WTC11 (cell line): Measurements from ENCODE around the gene KLK14. TPM values are rescaled to one million over a fixed set of nuclear protein-coding genes. Genes with fewer than 3 reads are reported as not detected.

Experiments
- ATAC-seq: fragments of 200-7000 bp; cut with Tn5 transposase; 2 replicates; pipeline ENCODE4 v1.10.0; 2021; ENCODE audit warnings: mild to moderate bottlenecking, moderate library complexity
- CTCF ChIA-PET: fragments of 300-600 bp; sonication (Branson Sonifier 250); formaldehyde crosslinking; loops from one replicate; lab custom pipeline; 2021; ENCODE audit warnings: antibody characterized with exemption; lab: Charles Lee
- POLR2A ChIA-PET: fragments of 350-600 bp; sonication (Branson Sonifier 250); formaldehyde crosslinking; loops from one replicate; lab custom pipeline; 2021; ENCODE audit warnings: antibody characterized with exemption; lab: Charles Lee
- DNase-seq: peaks from one replicate; pipeline ENCODE4 v3.0.0; 2021; ENCODE audit warnings: low spot score
- H3K27ac Mint-ChIP-seq: 2 replicates; pipeline ENCODE4 v1.8.0; 2021; ENCODE audit warnings: mixed read lengths
- H3K27me3 Mint-ChIP-seq: 2 replicates; pipeline ENCODE4 v1.8.0; 2021; ENCODE audit warnings: low read depth, mild to moderate bottlenecking, moderate library complexity, mixed read lengths
- H3K36me3 Mint-ChIP-seq: 2 replicates; pipeline ENCODE4 v1.8.0; 2021; ENCODE audit warnings: mixed read lengths
- H3K4me1 Mint-ChIP-seq: 2 replicates; pipeline ENCODE4 v1.8.0; 2022; ENCODE audit warnings: mixed read lengths
- H3K4me3 Mint-ChIP-seq: 2 replicates; pipeline ENCODE4 v1.8.0; 2021; ENCODE audit warnings: mild to moderate bottlenecking, moderate library complexity, mixed read lengths
- H3K9me3 Mint-ChIP-seq: 2 replicates; pipeline ENCODE4 v1.8.0; 2021; ENCODE audit warnings: mixed read lengths
- CBFB ChIP-seq: sonication (generic); formaldehyde crosslinking; IDR thresholded peaks from 2 replicates; pipeline ENCODE4 v1.8.1; 2022; ENCODE audit warnings: mild to moderate bottlenecking, low read depth, missing genetic modification reagents
- ETV6 ChIP-seq: sonication (generic); formaldehyde crosslinking; IDR thresholded peaks from 2 replicates; pipeline ENCODE4 v1.8.1; 2022; ENCODE audit warnings: mild to moderate bottlenecking, missing genetic modification reagents
- FOXP1 ChIP-seq: sonication (generic); formaldehyde crosslinking; IDR thresholded peaks from 2 replicates; pipeline ENCODE4 v1.8.0; 2022; ENCODE audit warnings: missing genetic modification reagents, mild to moderate bottlenecking, moderate library complexity, borderline replicate concordance
- IRF2 ChIP-seq: sonication (generic); formaldehyde crosslinking; IDR thresholded peaks from 2 replicates; pipeline ENCODE4 v1.8.0; 2022; ENCODE audit warnings: low read depth, missing genetic modification reagents, borderline replicate concordance
- KAT7 ChIP-seq: sonication (generic); formaldehyde crosslinking; IDR thresholded peaks from 2 replicates; pipeline ENCODE4 v1.8.1; 2023; ENCODE audit warnings: missing genetic modification reagents, mild to moderate bottlenecking, borderline replicate concordance
- MXD4 ChIP-seq: fragments of 250-450 bp; sonication (Bioruptor Pico); IDR thresholded peaks from 2 replicates; pipeline ENCODE4 v1.8.0; 2021; ENCODE audit warnings: mild to moderate bottlenecking, moderate library complexity, borderline replicate concordance
- MYBL2 ChIP-seq: sonication (generic); formaldehyde crosslinking; IDR thresholded peaks from 2 replicates; pipeline ENCODE4 v1.8.1; 2023; ENCODE audit warnings: mild to moderate bottlenecking, moderate library complexity, missing genetic modification reagents
- NR2C2 ChIP-seq: sonication (generic); formaldehyde crosslinking; IDR thresholded peaks from 2 replicates; pipeline ENCODE4 v1.8.0; 2022; ENCODE audit warnings: mild to moderate bottlenecking, missing genetic modification reagents
- SMAD3 ChIP-seq: sonication (generic); formaldehyde crosslinking; IDR thresholded peaks from 2 replicates; pipeline ENCODE4 v1.8.0; 2022; ENCODE audit warnings: missing genetic modification reagents, mild to moderate bottlenecking, borderline replicate concordance
- SOX15 ChIP-seq: fragments of 250-450 bp; sonication (Bioruptor Pico); IDR thresholded peaks from 2 replicates; pipeline ENCODE4 v1.9.0; 2021; ENCODE audit warnings: mild to moderate bottlenecking
- SP1 ChIP-seq: sonication (generic); formaldehyde crosslinking; conservative IDR thresholded peaks from 2 replicates; pipeline ENCODE4 v1.8.1; 2022; ENCODE audit warnings: missing genetic modification reagents
- STAT6 ChIP-seq: sonication (generic); formaldehyde crosslinking; conservative IDR thresholded peaks from 2 replicates; pipeline ENCODE4 v1.8.1; 2023; ENCODE audit warnings: mild to moderate bottlenecking, low read depth, missing genetic modification reagents, moderate library complexity
- TEAD1 ChIP-seq: sonication (generic); formaldehyde crosslinking; IDR thresholded peaks from 2 replicates; pipeline ENCODE4 v1.8.0; 2022; ENCODE audit warnings: mild to moderate bottlenecking, missing genetic modification reagents
- TEAD4 ChIP-seq: sonication (generic); formaldehyde crosslinking; IDR thresholded peaks from 2 replicates; pipeline ENCODE4 v1.8.0; 2022; ENCODE audit warnings: mild to moderate bottlenecking, missing genetic modification reagents
- ZNF219 ChIP-seq: sonication (generic); formaldehyde crosslinking; IDR thresholded peaks from 2 replicates; pipeline ENCODE4 v1.8.0; 2023; ENCODE audit warnings: missing genetic modification reagents, mild to moderate bottlenecking, borderline replicate concordance
- ZNF416 ChIP-seq: fragments of 250-450 bp; sonication (Bioruptor Pico); IDR thresholded peaks from 2 replicates; pipeline ENCODE4 v1.9.0; 2021; ENCODE audit warnings: mild to moderate bottlenecking, inconsistent platforms
- total RNA-seq: library from RNA; stranded (reverse); gene quantifications from 3 replicates; pipeline ENCODE4 v1.2.3, GENCODE V29; 2021
- TF ChIP-seq, protein P1 (sequence below): fragments of 200-600 bp; IDR thresholded peaks from 2 replicates; pipeline ENCODE4 v1.8.0; 2022; ENCODE audit warnings: antibody characterized with exemption
- TF ChIP-seq, protein P2 (sequence below): sonication (generic); formaldehyde crosslinking; IDR thresholded peaks from 2 replicates; pipeline ENCODE4 v1.8.0; 2022; ENCODE audit warnings: mild to moderate bottlenecking, missing genetic modification reagents
- TF ChIP-seq, protein P3 (sequence below): sonication (generic); formaldehyde crosslinking; IDR thresholded peaks from 2 replicates; pipeline ENCODE4 v1.8.0; 2022; ENCODE audit warnings: mild to moderate bottlenecking, missing genetic modification reagents

The KLK14 gene
- total RNA-seq, 1 experiment from 2014 or later = 1.1 TPM

DNA sequence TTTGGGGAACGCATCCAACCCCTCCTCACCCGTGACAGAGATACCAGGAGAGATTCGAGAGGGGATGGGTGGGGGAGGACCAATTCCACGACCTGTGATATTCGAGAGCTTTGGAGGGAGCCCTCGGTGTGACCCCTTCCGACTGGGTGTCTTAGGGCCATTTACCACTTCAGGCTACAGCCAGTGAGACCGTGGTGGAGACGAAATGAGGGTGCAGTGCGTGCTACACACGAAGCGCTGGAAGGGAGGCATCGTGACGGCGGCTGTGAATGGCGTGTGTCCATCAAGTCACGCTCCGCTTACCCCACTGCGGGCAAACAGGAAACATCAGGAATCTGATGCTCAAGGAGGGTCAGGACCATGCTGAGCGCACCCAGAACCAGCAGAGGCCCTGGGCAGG, 15.1 kb upstream of the KLK14 start:
- H3K36me3 Mint-ChIP-seq = peaks cover 6% of the 10 kb centered on the region; the same call in 1 of the 2 replicates
- ChIA-PET CTCF (no interaction called here), POLR2A (no interaction called here)
- no peak for ATAC-seq
- H3K27me3 Mint-ChIP-seq = no peaks in the 10 kb centered on the region
- no peak for DNase-seq
- H3K4me1 Mint-ChIP-seq = peaks cover 13% of the 10 kb centered on the region
- TF ChIP-seq FOXP1 (CRISPR knock-in tag) (no peak), SOX15 (CRISPR knock-in tag) (no peak), ZNF219 (CRISPR knock-in tag) (no peak), ETV6 (CRISPR knock-in tag) (no peak), TEAD1 (CRISPR knock-in tag) (no peak), MYBL2 (CRISPR knock-in tag) (no peak), STAT6 (CRISPR knock-in tag) (no peak), IRF2 (CRISPR knock-in tag) (no peak), CBFB (CRISPR knock-in tag) (no peak), NR2C2 (no peak), KAT7 (CRISPR knock-in tag) (no peak)
- no peaks in the 10 kb centered on the region for H3K9me3 Mint-ChIP-seq
- no peak overlapping the region for H3K27ac Mint-ChIP-seq
- no peak overlapping the region for H3K4me3 Mint-ChIP-seq

DNA sequence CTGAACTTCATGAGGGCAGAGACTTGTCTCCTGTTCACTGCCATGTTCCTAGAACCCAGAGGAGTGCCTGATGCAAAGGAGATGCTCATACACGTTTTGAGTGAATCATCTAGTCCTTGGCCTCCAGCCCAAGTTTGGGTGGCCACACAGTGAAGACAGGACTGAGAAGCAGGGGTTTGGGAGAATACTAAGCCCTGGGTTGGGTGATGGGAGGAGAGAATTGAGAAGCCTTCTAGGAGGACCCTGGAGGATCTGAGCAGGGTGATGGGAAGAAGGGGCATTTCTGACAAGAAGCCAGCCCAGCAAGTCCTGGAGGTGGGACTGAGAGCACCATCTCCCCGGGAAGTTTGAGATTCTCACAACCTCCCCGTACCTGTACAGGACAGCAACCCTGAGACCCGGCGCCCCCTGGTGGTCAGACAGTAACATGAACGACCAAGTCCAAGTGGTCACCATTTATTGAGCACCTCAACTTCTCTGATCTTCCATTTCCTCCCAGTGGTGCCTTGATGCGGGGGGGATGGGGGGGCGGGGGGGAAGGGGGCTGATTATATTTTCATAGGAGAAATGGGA, 14.6 kb upstream of the KLK14 start:
- ChIA-PET POLR2A (interaction anchor here (1.1 kb wide), 1 partner anchor 80 kb away, joined by 3 read pairs; no protein-coding TSS in a partner anchor), CTCF (interaction anchor here (0.9 to 8.2 kb wide), 18 partner anchors 10 to 392 kb away, joined by 3 to 347 read pairs (median 4); partner anchors contain the start of genes KLK10 and KLK8)
- Mint-ChIP-seq H3K4me1 (peaks cover 15% of the 10 kb centered on the region), H3K27me3 (no peaks in the 10 kb centered on the region), H3K36me3 (0 out of 2 replicates have a peak, but pooled peaks cover under 1% of the 10 kb centered on the region), H3K27ac (no peak overlapping the region), H3K4me3 (no peak overlapping the region), H3K9me3 (no peaks in the 10 kb centered on the region)
- DNase-seq (peak; percentile 83), ATAC-seq (peak; percentile 62)
- no peak for TF ChIP-seq MXD4 (CRISPR knock-in tag)
- TF ChIP-seq, protein P1, sequence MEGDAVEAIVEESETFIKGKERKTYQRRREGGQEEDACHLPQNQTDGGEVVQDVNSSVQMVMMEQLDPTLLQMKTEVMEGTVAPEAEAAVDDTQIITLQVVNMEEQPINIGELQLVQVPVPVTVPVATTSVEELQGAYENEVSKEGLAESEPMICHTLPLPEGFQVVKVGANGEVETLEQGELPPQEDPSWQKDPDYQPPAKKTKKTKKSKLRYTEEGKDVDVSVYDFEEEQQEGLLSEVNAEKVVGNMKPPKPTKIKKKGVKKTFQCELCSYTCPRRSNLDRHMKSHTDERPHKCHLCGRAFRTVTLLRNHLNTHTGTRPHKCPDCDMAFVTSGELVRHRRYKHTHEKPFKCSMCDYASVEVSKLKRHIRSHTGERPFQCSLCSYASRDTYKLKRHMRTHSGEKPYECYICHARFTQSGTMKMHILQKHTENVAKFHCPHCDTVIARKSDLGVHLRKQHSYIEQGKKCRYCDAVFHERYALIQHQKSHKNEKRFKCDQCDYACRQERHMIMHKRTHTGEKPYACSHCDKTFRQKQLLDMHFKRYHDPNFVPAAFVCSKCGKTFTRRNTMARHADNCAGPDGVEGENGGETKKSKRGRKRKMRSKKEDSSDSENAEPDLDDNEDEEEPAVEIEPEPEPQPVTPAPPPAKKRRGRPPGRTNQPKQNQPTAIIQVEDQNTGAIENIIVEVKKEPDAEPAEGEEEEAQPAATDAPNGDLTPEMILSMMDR = peak; percentile 80

- DNase-seq (no peak), ATAC-seq (no peak; the same call in 1 of the 2 replicates)
- ChIA-PET POLR2A (interaction anchor here (1.1 kb wide), 2 partner anchors 76 to 80 kb away, joined by 3 to 4 read pairs; no protein-coding TSS in a partner anchor), CTCF (interaction anchor here (0.6 to 8.2 kb wide), 23 partner anchors 10 to 393 kb away, joined by 3 to 347 read pairs (median 4); partner anchors contain the start of genes KLK10, KLK5 and KLK8)
- Mint-ChIP-seq H3K9me3 (no peaks in the 10 kb centered on the region), H3K36me3 (no peaks in the 10 kb centered on the region), H3K4me3 (no peak overlapping the region), H3K27ac (no peak overlapping the region), H3K4me1 (peaks cover 17% of the 10 kb centered on the region), H3K27me3 (no peaks in the 10 kb centered on the region)
- TF ChIP-seq ZNF416 (CRISPR knock-in tag) = no peak
- no peak for TF ChIP-seq ZNF219 (CRISPR knock-in tag)
- TF ChIP-seq, protein P2, sequence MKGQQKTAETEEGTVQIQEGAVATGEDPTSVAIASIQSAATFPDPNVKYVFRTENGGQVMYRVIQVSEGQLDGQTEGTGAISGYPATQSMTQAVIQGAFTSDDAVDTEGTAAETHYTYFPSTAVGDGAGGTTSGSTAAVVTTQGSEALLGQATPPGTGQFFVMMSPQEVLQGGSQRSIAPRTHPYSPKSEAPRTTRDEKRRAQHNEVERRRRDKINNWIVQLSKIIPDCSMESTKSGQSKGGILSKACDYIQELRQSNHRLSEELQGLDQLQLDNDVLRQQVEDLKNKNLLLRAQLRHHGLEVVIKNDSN (CRISPR knock-in tag) = no peak
- no peak for TF ChIP-seq SP1 (CRISPR knock-in tag)
- TF ChIP-seq TEAD4 (CRISPR knock-in tag) = no peak
- TF ChIP-seq SMAD3 (CRISPR knock-in tag) = no peak
- TF ChIP-seq, protein P3, sequence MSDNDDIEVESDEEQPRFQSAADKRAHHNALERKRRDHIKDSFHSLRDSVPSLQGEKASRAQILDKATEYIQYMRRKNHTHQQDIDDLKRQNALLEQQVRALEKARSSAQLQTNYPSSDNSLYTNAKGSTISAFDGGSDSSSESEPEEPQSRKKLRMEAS (CRISPR knock-in tag) = no peak
Observed at GRCh38 chr19:51096473-51097165, 13.9 kb upstream of the KLK14 start.
